ENCODE results near the gene CMIP. TPM values are rescaled to one million over a fixed set of nuclear protein-coding genes. Genes with fewer than 3 reads are reported as not detected.
A peak's percentile ranks its signal among the peaks of the same experiment; 100 is the strongest.

Gene CMIP
- total RNA-seq, 1 experiment from 2014 or later = 25.7 TPM

- Histone ChIP-seq H3K27ac (ENCODE audit: low read length) (peak overlapping the region; percentile 59), H3K36me3 (ENCODE audit: low read depth, low read length) (peaks cover 11% of the 10 kb centered on the region), H3K9me2 (replicated peaks; ENCODE audit: low read length) (no peaks in the 10 kb centered on the region), H3K9me3 (ENCODE audit: low read length) (no peaks in the 10 kb centered on the region), H3K27me3 (ENCODE audit: low read length) (no peaks in the 10 kb centered on the region), H3K9ac (ENCODE audit: low read length) (peak overlapping the region; percentile 58), H3K4me2 (ENCODE audit: low read length) (peak overlapping the region; percentile 76), H3K79me2 (ENCODE audit: low read length) (peaks cover 100% of the 10 kb centered on the region), H4K20me1 (ENCODE audit: low read length) (no peaks in the 10 kb centered on the region), H3K4me1 (ENCODE audit: insufficient read depth, low read length) (peaks cover 55% of the 10 kb centered on the region), H3F3A (ENCODE audit: low read length, unreplicated experiment) (peaks cover 6% of the 10 kb centered on the region), H2AFZ (ENCODE audit: low read length) (no peak overlapping the region), H3K4me3 (ENCODE audit: low read length) (peak overlapping the region; percentile 52)
- POLR2A ChIA-PET (ENCODE audit: unreplicated experiment) = no interaction called here
- CTCF ChIA-PET = no interaction called here
- ATAC-seq (no peak; the same call in 1 of the 2 replicates), DNase-seq (no peak)
- BruUV-seq (replicated peaks) = no TSS peak
- intact Hi-C loops (cut with micrococcal nuclease) = no loop called here
- TF ChIP-seq CTCF (conservative IDR thresholded peaks at IDR 0.05; ENCODE audit: low read depth, low read length) (no peak), EZH2 (IDR thresholded peaks at IDR 0.05; ENCODE audit: low read length, unreplicated experiment) (no peak)
These were observed 73.8 kb downstream of the CMIP start for GRCh38 chr16:81518439-81518757.

GRCh38 chr16:81519301-81520150, 74.9 kb downstream of the CMIP start:
- Histone ChIP-seq H3K27ac (ENCODE audit: low read length) (peak overlapping the region; percentile 50), H2AFZ (ENCODE audit: low read length) (no peak overlapping the region), H3K9me3 (ENCODE audit: low read length) (no peaks in the 10 kb centered on the region), H3K4me2 (ENCODE audit: low read length) (peak overlapping the region; percentile 40), H3K9ac (ENCODE audit: low read length) (no peak overlapping the region), H4K20me1 (ENCODE audit: low read length) (no peaks in the 10 kb centered on the region), H3K9me2 (replicated peaks; ENCODE audit: low read length) (no peaks in the 10 kb centered on the region), H3K36me3 (ENCODE audit: low read depth, low read length) (peaks cover 16% of the 10 kb centered on the region), H3K79me2 (ENCODE audit: low read length) (peaks cover 100% of the 10 kb centered on the region), H3K4me1 (ENCODE audit: insufficient read depth, low read length) (peaks cover 59% of the 10 kb centered on the region), H3K4me3 (ENCODE audit: low read length) (peak overlapping the region; percentile 31; the same call in 1 of the 2 replicates), H3K27me3 (ENCODE audit: low read length) (no peaks in the 10 kb centered on the region), H3F3A (ENCODE audit: low read length, unreplicated experiment) (peaks cover 6% of the 10 kb centered on the region)
- no peak for ATAC-seq
- ChIA-PET CTCF (no interaction called here), POLR2A (ENCODE audit: unreplicated experiment) (no interaction called here)
- TF ChIP-seq CTCF (conservative IDR thresholded peaks at IDR 0.05; ENCODE audit: low read depth, low read length) = no peak
- no peak for TF ChIP-seq EZH2 (IDR thresholded peaks at IDR 0.05; ENCODE audit: low read length, unreplicated experiment)
- TF ChIP-seq EZH2phosphoT487 (IDR thresholded peaks at IDR 0.05; ENCODE audit: borderline replicate concordance, low read length) = no peak
- intact Hi-C loops (cut with micrococcal nuclease) = no loop called here
- peak; percentile 39 for DNase-seq
- TSS peak; percentile 1 for BruUV-seq (replicated peaks)

- no TSS peak for BruUV-seq (replicated peaks)
- TF ChIP-seq EZH2 (IDR thresholded peaks at IDR 0.05; ENCODE audit: low read length, unreplicated experiment) (no peak), CTCF (conservative IDR thresholded peaks at IDR 0.05; ENCODE audit: low read depth, low read length) (no peak), EZH2phosphoT487 (IDR thresholded peaks at IDR 0.05; ENCODE audit: borderline replicate concordance, low read length) (no peak)
- H3K36me3 ChIP-seq (ENCODE audit: low read depth, low read length) = peaks cover 16% of the 10 kb centered on the region
- H3K9ac ChIP-seq (ENCODE audit: low read length) = no peak overlapping the region
- H3K27ac ChIP-seq (ENCODE audit: low read length) = peak overlapping the region; percentile 50; the same call in 1 of the 2 replicates
- no peak overlapping the region for H2AFZ ChIP-seq (ENCODE audit: low read length)
- peak overlapping the region; percentile 40; the same call in 1 of the 2 replicates for H3K4me2 ChIP-seq (ENCODE audit: low read length)
- H3K9me3 ChIP-seq (ENCODE audit: low read length) = no peaks in the 10 kb centered on the region
- ChIA-PET CTCF (no interaction called here), POLR2A (ENCODE audit: unreplicated experiment) (no interaction called here)
- ATAC-seq (no peak), DNase-seq (no peak)
- no peaks in the 10 kb centered on the region for H4K20me1 ChIP-seq (ENCODE audit: low read length)
- peaks cover 100% of the 10 kb centered on the region for H3K79me2 ChIP-seq (ENCODE audit: low read length)
- H3K4me1 ChIP-seq (ENCODE audit: insufficient read depth, low read length) = peaks cover 61% of the 10 kb centered on the region
- no peaks in the 10 kb centered on the region for H3K27me3 ChIP-seq (ENCODE audit: low read length)
- H3K4me3 ChIP-seq (ENCODE audit: low read length) = no peak overlapping the region
- H3K9me2 ChIP-seq (replicated peaks; ENCODE audit: low read length) = no peaks in the 10 kb centered on the region
- H3F3A ChIP-seq (ENCODE audit: low read length, unreplicated experiment) = peaks cover 6% of the 10 kb centered on the region
- intact Hi-C loops (cut with micrococcal nuclease) = no loop called here
These were observed 75.5 kb downstream of the CMIP start for GRCh38 chr16:81520151-81520470.
